GM23338 (cell line): ENCODE data around the gene TEX53.

ENCODE experiments used
- EZH2phosphoT487 ChIP-seq: fragments of 200-600 bp; sonication (generic); IDR thresholded peaks from one replicate; pipeline ENCODE4 v1.8.1; 2018; ENCODE audit warnings: antibody characterized with exemption; ENCODE audit not compliant: unreplicated experiment
- POLR2AphosphoS5 ChIP-seq: IDR thresholded peaks from 2 replicates; pipeline ENCODE4 v1.6.1; 2016; ENCODE audit warnings: antibody characterized with exemption, low read depth
- ZNF114 ChIP-seq: fragments of 250-450 bp; sonication (Bioruptor Pico); IDR thresholded peaks from 2 replicates; pipeline ENCODE4 v1.5.0; 2020; ENCODE audit warnings: mild to moderate bottlenecking, moderate library complexity
- TF ChIP-seq, protein P1 (sequence below), 2 experiments: fragments of 200-600 bp in 1 of 2; sonication (generic) in 1 of 2; conservative IDR thresholded peaks; 2 replicates each; pipeline versions ENCODE4 v1.5.1 to v1.6.1; 2016 to 2017; ENCODE audit warnings: antibody characterized with exemption in 2 of 2, low read depth in 2 of 2, mild to moderate bottlenecking in 2 of 2, moderate library complexity in 1 of 2
- TF ChIP-seq, protein P2 (sequence below): IDR thresholded peaks from one replicate; pipeline ENCODE4 v1.6.1; 2018; ENCODE audit warnings: antibody characterized with exemption; ENCODE audit not compliant: unreplicated experiment

GRCh38 chr9:114691956-114692295 lies 34.3 kb upstream of the TEX53 start:
- TF ChIP-seq, protein P1, sequence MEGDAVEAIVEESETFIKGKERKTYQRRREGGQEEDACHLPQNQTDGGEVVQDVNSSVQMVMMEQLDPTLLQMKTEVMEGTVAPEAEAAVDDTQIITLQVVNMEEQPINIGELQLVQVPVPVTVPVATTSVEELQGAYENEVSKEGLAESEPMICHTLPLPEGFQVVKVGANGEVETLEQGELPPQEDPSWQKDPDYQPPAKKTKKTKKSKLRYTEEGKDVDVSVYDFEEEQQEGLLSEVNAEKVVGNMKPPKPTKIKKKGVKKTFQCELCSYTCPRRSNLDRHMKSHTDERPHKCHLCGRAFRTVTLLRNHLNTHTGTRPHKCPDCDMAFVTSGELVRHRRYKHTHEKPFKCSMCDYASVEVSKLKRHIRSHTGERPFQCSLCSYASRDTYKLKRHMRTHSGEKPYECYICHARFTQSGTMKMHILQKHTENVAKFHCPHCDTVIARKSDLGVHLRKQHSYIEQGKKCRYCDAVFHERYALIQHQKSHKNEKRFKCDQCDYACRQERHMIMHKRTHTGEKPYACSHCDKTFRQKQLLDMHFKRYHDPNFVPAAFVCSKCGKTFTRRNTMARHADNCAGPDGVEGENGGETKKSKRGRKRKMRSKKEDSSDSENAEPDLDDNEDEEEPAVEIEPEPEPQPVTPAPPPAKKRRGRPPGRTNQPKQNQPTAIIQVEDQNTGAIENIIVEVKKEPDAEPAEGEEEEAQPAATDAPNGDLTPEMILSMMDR (conservative IDR thresholded peaks at IDR 0.05; ENCODE audit: low read depth in 2 of 2): no peak
- TF ChIP-seq, protein P2, sequence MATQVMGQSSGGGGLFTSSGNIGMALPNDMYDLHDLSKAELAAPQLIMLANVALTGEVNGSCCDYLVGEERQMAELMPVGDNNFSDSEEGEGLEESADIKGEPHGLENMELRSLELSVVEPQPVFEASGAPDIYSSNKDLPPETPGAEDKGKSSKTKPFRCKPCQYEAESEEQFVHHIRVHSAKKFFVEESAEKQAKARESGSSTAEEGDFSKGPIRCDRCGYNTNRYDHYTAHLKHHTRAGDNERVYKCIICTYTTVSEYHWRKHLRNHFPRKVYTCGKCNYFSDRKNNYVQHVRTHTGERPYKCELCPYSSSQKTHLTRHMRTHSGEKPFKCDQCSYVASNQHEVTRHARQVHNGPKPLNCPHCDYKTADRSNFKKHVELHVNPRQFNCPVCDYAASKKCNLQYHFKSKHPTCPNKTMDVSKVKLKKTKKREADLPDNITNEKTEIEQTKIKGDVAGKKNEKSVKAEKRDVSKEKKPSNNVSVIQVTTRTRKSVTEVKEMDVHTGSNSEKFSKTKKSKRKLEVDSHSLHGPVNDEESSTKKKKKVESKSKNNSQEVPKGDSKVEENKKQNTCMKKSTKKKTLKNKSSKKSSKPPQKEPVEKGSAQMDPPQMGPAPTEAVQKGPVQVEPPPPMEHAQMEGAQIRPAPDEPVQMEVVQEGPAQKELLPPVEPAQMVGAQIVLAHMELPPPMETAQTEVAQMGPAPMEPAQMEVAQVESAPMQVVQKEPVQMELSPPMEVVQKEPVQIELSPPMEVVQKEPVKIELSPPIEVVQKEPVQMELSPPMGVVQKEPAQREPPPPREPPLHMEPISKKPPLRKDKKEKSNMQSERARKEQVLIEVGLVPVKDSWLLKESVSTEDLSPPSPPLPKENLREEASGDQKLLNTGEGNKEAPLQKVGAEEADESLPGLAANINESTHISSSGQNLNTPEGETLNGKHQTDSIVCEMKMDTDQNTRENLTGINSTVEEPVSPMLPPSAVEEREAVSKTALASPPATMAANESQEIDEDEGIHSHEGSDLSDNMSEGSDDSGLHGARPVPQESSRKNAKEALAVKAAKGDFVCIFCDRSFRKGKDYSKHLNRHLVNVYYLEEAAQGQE: no peak
- no peak for TF ChIP-seq POLR2AphosphoS5
- no peak for TF ChIP-seq ZNF114 (CRISPR knock-in tag)
- TF ChIP-seq EZH2phosphoT487: no peak
